GM18519 (cell line): Measurements from ENCODE around the gene MTF1.
"Not testable (repeated sequence)": the region's sequence is repeated elsewhere in the genome, so short reads cannot be mapped to it uniquely, and the experiment has no call there.

ENCODE experiments used
- ATAC-seq: cut with Tn5 transposase; IDR thresholded peaks from one replicate; pipeline ENCODE4 v1.9.1; 2021; ENCODE audit warnings: mild to moderate bottlenecking, moderate library complexity; ENCODE audit not compliant: unreplicated experiment, low FRiP score

Gene MTF1

GRCh38 chr1:37859507-37860345, at the start of gene MTF1:
Gene MTF1, minus strand, starts transcription at chr1:37859592. Its CDS starts 1,934 bp downstream, at chr1:37857658.
- ATAC-seq: peak; percentile 75

DNA sequence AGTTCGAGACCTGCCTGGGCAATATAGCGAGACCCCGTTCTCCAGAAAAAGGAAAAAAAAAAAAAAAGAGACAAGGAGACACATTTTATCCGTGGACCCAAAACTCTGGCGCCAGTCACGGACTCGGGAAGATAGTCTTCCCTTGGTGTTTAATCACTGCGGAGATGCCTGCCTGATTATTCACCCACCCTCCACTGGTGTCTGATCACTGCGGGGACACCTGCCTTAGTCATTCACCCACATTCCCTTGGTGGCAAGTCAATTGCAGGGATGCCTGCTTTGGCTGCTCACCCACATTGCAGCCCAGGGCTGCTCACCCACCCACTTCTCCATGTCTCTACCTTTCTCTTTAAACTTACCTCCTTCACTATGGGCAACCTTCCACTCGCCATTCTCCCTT, 49.1 kb upstream of the MTF1 start:
- not testable (repeated sequence) for ATAC-seq

DNA sequence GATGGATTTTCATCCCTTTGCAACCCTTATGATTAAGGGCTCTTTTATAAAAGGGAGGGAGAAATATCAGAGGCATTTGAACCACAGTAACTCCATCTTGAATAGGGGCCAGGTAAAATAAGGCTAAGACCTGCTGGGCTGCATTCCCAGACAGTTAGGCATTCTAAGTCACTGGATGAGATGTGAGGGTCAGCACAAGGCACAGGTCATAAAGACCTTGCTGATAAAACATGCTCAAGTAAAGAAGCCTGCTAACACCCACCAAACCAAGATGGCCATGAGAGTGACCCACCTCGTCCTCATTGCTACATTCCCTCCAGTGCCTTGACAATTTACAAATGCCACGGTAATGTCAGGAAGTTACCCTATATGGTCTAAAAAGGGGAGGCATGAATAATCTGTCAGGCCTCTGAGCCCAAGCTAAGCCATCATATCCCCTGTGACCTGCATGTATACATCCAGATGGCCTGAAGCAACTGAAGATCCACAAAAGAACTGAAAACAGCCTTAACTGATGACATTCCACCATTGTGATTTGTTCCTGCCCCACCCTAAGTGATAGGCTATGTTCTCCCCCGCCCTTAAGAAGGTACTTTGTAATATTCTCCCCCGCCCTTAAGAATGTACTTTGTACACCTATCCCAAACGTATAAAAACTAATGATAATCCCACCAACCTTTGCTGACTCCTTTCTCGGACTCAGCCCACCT, 48.2 kb upstream of the MTF1 start:
- ATAC-seq: not testable (repeated sequence)

GRCh38 chr1:37906591-37906990, 47.2 kb upstream of the MTF1 start:
- not testable (repeated sequence) for ATAC-seq

DNA sequence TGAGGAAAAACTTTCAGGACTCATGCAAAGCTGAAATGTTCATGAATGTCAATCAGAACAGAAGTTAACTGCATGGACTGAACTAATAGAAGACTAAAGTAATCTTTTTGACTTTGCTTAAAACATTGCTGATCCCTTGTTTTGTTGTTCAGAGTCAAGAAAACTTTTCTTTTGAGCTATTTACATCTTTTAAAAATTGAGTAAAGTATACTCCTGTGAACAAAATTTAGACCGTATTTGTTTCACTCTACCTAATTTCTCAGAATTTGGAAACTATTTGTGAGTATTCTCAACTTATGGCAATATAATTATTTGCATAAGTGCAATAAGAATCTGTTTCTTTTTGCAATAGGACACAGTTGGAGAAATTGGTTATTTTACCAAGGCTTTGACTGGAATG, 46.3 kb upstream of the MTF1 start:
- no peak for ATAC-seq

GRCh38 chr1:37903921-37904320, 44.5 kb upstream of the MTF1 start:
- not testable (repeated sequence) for ATAC-seq

- ATAC-seq: no peak
These were observed 43.6 kb upstream of the MTF1 start for GRCh38 chr1:37902983-37903382.

GRCh38 chr1:37901893-37902225, 42.5 kb upstream of the MTF1 start:
- no peak for ATAC-seq

- no peak for ATAC-seq
These were observed 42.0 kb upstream of the MTF1 start for GRCh38 chr1:37901191-37901892.

DNA sequence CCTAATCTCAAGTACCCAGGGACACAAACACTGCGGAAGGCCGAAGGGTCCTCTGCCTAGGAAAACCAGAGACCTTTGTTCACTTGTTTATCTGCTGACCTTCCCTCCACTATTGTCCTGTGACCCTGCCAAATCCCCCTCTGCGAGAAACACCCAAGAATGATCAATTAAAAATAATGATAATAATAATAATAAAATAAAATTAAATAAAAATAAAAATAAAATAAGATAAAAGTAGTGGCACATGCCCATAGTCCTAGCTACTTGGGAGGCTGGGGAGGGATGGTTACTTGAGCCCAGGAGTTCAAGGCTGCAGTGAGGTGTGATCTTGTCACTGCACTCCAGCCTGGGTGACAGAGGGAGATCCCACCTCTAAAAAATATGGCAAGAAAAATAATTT, 38.2 kb upstream of the MTF1 start:
- not testable (repeated sequence) for ATAC-seq

DNA sequence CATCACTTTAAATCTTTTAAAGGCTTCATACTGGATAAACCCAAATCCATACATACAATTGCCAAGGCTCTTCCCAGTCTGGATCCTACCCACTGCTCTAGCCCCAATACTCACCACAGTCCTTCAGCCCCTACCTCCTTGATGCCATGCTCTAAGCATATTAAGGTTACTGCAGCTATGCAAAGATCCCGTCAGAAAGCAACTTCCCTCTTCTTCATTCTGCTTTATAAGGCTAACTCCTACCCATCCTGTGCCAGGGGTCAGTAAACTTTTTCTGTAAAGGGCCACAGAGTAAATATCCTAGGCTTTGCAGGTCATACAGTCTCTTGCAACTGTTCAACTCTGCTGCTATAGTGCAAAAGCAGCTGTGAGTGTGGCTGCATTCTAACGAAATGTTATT, 34.3 kb upstream of the MTF1 start:
- ATAC-seq: no peak

DNA sequence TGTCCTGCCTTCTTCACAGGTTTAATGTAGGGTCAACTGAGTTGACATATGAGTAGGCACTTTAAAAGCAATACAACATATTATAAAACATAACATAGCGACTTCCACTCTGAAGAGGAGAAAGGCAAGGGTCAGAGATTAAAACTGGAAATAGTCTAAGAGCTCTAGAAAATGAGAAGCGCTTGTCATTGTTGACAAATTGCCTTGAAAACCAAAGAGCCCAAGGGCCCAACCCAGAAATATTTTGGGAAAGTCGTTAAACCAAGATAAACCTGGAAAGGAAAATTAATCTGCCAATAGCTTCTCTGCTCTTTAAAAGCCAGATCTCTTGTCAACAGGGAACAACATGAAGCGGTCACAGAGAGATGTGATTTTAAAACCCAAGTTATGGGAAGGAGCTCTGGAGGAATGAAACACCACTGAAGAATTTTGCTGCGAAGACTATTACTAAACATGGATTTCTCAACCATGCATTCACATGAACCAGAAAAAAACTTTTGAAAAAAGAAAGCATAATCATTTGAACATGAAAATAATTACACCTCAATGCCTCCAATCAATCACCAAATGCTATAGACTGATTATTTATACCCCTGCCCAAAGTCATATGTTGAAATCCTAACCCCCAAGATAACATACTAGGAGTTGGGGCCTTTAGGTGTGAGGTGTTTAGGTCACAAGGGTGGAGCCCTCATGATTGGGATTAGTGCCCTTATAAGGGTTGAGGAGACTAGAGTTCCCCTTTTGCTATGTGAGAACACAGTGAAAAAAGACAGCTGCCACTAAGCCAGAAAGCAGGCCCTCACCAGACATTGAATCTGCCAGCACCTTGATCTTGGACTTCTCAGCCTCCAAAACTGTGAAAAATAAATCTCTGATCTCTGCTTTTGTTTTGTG, 33.0 kb upstream of the MTF1 start:
- ATAC-seq: no peak

- ATAC-seq: no peak
These were observed 31.1 kb upstream of the MTF1 start for GRCh38 chr1:37890378-37891014.

DNA sequence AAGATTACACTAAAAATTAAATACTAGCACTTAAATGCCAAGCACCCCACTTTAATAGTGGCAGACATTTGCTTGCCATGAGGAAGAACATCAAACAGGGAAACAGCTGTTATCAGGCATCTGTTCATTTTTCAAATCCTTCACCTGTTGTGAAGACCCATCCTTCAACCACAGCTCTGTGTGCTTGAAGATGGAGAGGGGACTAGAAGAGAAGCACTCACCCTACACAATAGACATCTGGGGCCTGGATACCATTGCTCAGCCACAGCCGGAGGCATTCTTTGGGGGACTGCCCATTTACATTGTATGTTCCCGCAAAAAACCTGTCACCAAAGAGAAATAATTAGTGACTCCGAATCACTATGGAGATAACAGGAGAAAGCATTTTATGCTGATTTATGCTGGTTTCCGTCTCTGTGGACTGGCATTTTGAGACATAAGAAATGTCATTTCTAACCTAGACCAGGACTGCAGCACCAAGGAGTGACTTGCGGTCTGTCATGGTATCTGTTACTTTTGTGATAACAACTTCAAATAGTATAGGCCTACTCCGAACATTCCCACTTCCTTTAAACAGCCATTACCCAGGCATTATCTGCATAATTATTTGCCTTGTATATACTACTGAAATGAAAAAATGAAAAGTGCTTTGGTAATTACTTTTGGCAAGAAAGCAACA, 28.8 kb upstream of the MTF1 start:
- ATAC-seq: no peak

DNA sequence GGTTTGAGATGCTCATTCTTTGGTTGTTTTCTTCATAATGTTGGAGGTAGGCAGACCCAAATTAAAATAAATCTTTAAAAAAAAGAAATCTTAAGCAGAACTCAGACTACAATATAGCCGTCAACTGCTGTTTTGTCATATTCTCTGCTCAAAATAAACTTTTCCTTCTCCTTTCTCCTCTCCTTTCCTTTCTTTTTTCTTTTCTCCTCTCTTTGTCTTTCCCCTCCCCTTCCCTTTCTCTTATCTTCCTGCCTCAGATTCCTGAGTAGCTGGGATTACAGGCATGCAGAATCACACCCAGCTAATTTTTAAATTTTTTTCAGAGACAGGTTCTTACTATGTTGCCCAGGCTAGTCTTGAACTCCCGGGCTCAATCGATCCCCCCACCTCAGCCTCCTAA, 24.8 kb upstream of the MTF1 start:
- no peak for ATAC-seq

- ATAC-seq: no peak
These were observed 24.3 kb upstream of the MTF1 start for GRCh38 chr1:37883671-37884070.

DNA sequence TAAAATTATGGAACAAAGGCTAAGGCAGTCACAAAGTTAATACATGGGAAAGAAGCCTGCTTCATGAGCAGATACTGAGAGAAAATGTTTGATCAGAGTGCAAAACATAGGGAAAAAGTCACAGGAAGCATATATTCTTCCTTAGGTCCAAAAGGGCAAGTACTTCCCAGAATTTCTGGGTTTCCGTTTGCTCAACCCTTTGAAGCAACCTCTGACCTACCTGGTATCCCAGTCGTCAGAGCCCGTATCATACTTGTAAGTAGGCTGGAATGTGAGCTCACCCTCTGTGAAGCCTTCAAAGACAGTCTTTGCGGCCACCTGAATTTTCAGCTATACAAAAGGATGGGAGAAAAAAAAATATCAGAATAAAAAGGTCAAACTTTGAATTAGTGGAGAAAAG, 20.5 kb upstream of the MTF1 start:
- no peak for ATAC-seq

- no peak for ATAC-seq
These were observed 18.7 kb upstream of the MTF1 start for GRCh38 chr1:37878071-37878470.

DNA sequence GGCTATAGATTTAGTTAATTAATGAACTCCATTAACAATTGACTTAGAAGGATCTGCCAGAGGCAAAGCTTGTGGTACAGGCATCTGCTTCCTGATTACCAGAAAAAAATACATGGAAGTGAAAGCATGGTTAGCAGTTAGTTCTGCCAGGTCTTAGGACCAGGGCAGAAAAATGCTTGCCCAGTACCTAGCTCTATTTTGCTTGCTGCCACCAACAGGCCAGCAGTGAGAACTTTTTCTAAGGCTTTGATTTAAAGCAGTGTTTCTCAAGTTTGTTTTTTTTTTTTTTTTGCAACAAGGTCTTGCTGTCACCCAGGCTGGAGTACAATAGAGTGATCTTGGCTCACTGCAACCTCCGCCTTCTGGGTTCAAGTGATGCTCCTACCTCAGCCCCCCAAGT, 16.4 kb upstream of the MTF1 start:
- no peak for ATAC-seq
